Testis (tissue), 3 donors: ENCODE data around the gene PEX3. TPM values are rescaled to one million over a fixed set of nuclear protein-coding genes. Genes with fewer than 3 reads are reported as not detected.
A peak's percentile ranks its signal among the peaks of the same experiment; 100 is the strongest.

ENCODE experiments used
- DNase-seq: peaks from one replicate; pipeline ENCODE4 v3.0.0-alpha.2; 2019
- H3K27ac ChIP-seq, 2 donors: fragments of 200-600 bp; sonication (generic); one replicate each; pipeline ENCODE4 v1.5.1; 2019
- H3K27me3 ChIP-seq: fragments of 200-600 bp; sonication (generic); one replicate; pipeline ENCODE4 v1.5.1; 2019
- H3K36me3 ChIP-seq: fragments of 200-600 bp; sonication (generic); one replicate; pipeline ENCODE4 v1.5.1; 2017; ENCODE audit warnings: low read depth; ENCODE audit errors: missing control alignments
- H3K4me1 ChIP-seq: fragments of 200-600 bp; sonication (generic); one replicate; pipeline ENCODE4 v1.5.1; 2019
- H3K4me3 ChIP-seq, 2 donors: fragments of 200-600 bp; sonication (generic); one replicate each; pipeline ENCODE4 v1.5.1; 2017 to 2019
- H3K9me3 ChIP-seq: fragments of 200-600 bp; sonication (generic); one replicate; pipeline ENCODE4 v1.5.1; 2017
- CTCF ChIP-seq, 3 experiments: fragments of 450-650 bp in 2 of 3; fragments of 200-600 bp in 1 of 3; sonication (generic) in 1 of 3; IDR thresholded peaks; one replicate each; pipeline ENCODE4 v1.5.1; 2016 to 2019; ENCODE audit warnings: antibody characterized with exemption in 3 of 3, mild to moderate bottlenecking in 2 of 3, moderate library complexity in 1 of 3
- POLR2A ChIP-seq: fragments of 450-650 bp; IDR thresholded peaks from one replicate; pipeline ENCODE4 v1.6.1; 2017; ENCODE audit warnings: antibody characterized with exemption, mild to moderate bottlenecking, moderate library complexity
- WGBS, 2 donors: methylation state at CpG; one replicate each; pipeline ENCODE4 v1.1.5; 2018; 5-methylcytosine and 5-hydroxymethylcytosine counted together
- intact Hi-C: fragments of 100-400 bp; cut with DNase I; formaldehyde crosslinking; loops from one replicate; pipeline ENCODE4 v1.15.1; 2023; ENCODE audit warnings: low total_unique reads
- polyA plus RNA-seq: library from polyadenylated mRNA; stranded (reverse); fragments of 350-450 nt; fragmentation: Illumina TruSeq; extraction: RNeasy Lipid Tissue Mini Kit (QIAGEN cat#74804); gene quantifications from one replicate; pipeline ENCODE4 v1.2.3, GENCODE V29; 2014; ENCODE audit warnings: low read depth, low replicate concordance; ENCODE audit not compliant: insufficient read depth
- total RNA-seq, 2 donors: library from RNA; depleted of rRNA; stranded (reverse); fragments of >200 nt; gene quantifications; one replicate each; pipeline ENCODE4 v1.2.3, GENCODE V29; 2016

Gene PEX3
- total and polyA plus RNA-seq, 3 donors from 2014 or later: 16.6 to 33.1 (median 22.8) TPM

GRCh38 chr6:143414769-143415168 is 35.8 kb upstream of the PEX3 start:
- DNase-seq: no peak
- H3K4me3 ChIP-seq: no peak overlapping the region
- H3K36me3 ChIP-seq: no peaks in the 10 kb centered on the region
- TF ChIP-seq CTCF (IDR thresholded peaks at IDR 0.05): no peak
- no peak for TF ChIP-seq POLR2A
- no peak overlapping the region for H3K27ac ChIP-seq
- H3K4me1 ChIP-seq: no peaks in the 10 kb centered on the region
- intact Hi-C loops: no loop called here
- no peaks in the 10 kb centered on the region for H3K9me3 ChIP-seq
- 91 to 93% methylated on average over 3 of the region's 3 CpGs for WGBS, 2 donors
- H3K27me3 ChIP-seq: no peaks in the 10 kb centered on the region

GRCh38 chr6:143419526-143419925 is 31.1 kb upstream of the PEX3 start:
- intact Hi-C loops: no loop called here
- WGBS, 2 donors: 87 to 94% methylated on average over 6 of the region's 6 CpGs
- no peaks in the 10 kb centered on the region for H3K36me3 ChIP-seq

GRCh38 chr6:143426026-143426425 is 24.6 kb upstream of the PEX3 start:
- intact Hi-C loops: no loop called here
- WGBS, 2 donors: 83 to 85% methylated on average over 2 of the region's 2 CpGs
- TF ChIP-seq CTCF (IDR thresholded peaks at IDR 0.05) (no peak), POLR2A (no peak)
- Histone ChIP-seq H3K27me3 (no peaks in the 10 kb centered on the region), H3K27ac (no peak overlapping the region), H3K4me3 (no peak overlapping the region), H3K36me3 (no peaks in the 10 kb centered on the region), H3K4me1 (no peaks in the 10 kb centered on the region), H3K9me3 (no peaks in the 10 kb centered on the region)
- no peak for DNase-seq

More at GRCh38 chr6:143419526-143419925, 31.1 kb upstream of the PEX3 start:
- no peaks in the 10 kb centered on the region for H3K27me3 ChIP-seq
- H3K4me1 ChIP-seq: no peaks in the 10 kb centered on the region
- DNase-seq: no peak
- no peak overlapping the region for H3K4me3 ChIP-seq
- TF ChIP-seq POLR2A (no peak), CTCF (IDR thresholded peaks at IDR 0.05) (no peak)
- no peak overlapping the region for H3K27ac ChIP-seq
- H3K9me3 ChIP-seq: no peaks in the 10 kb centered on the region

GRCh38 chr6:143427109-143427817 is 23.3 kb upstream of the PEX3 start:
- 23 to 26% methylated on average over 4 of the region's 4 CpGs for WGBS, 2 donors
- intact Hi-C loops: no loop called here

More at GRCh38 chr6:143427109-143427817, 23.3 kb upstream of the PEX3 start:
- H3K36me3 ChIP-seq: no peaks in the 10 kb centered on the region
- H3K27ac ChIP-seq: no peak overlapping the region
- DNase-seq: peak; percentile 83
- no peaks in the 10 kb centered on the region for H3K4me1 ChIP-seq
- no peaks in the 10 kb centered on the region for H3K27me3 ChIP-seq
- no peak overlapping the region for H3K4me3 ChIP-seq
- H3K9me3 ChIP-seq: no peaks in the 10 kb centered on the region
- TF ChIP-seq CTCF (IDR thresholded peaks at IDR 0.05) (peak; percentile 74 to 90 (median 81)), POLR2A (no peak)
